Trophoblast cell (in vitro differentiated cells and primary cell): ENCODE measurements around the gene DEFB131B.

ENCODE experiments used
- DNase-seq, 2 donors: peaks; one replicate each; pipeline ENCODE4 v3.0.0-alpha.2; 2016
- H2AFZ ChIP-seq: 2 replicates; pipeline ENCODE4 v1.6.1; 2013; ENCODE audit warnings: low read length, moderate library complexity, mild to moderate bottlenecking; ENCODE audit not compliant: insufficient read depth, poor library complexity
- H2AK5ac ChIP-seq: 2 replicates; pipeline ENCODE4 v1.6.1; 2013; ENCODE audit warnings: mild to moderate bottlenecking, low read length
- H2BK120ac ChIP-seq: 2 replicates; pipeline ENCODE4 v1.6.1; 2013; ENCODE audit warnings: low read length, mild to moderate bottlenecking, moderate library complexity; ENCODE audit not compliant: insufficient read depth, poor library complexity
- H2BK12ac ChIP-seq: 2 replicates; pipeline ENCODE4 v1.6.1; 2013; ENCODE audit warnings: mild to moderate bottlenecking, low read length, moderate library complexity
- H2BK5ac ChIP-seq: 2 replicates; pipeline ENCODE4 v1.6.1; 2013; ENCODE audit warnings: low read length, low read depth, moderate library complexity, mild to moderate bottlenecking; ENCODE audit not compliant: poor library complexity
- H3K14ac ChIP-seq: 2 replicates; pipeline ENCODE4 v1.6.1; 2013; ENCODE audit warnings: mild to moderate bottlenecking, low read length
- H3K18ac ChIP-seq: 2 replicates; pipeline ENCODE4 v1.6.1; 2013; ENCODE audit warnings: mild to moderate bottlenecking, low read length
- H3K23ac ChIP-seq: 2 replicates; pipeline ENCODE4 v1.6.1; 2013; ENCODE audit warnings: low read length
- H3K27ac ChIP-seq: 2 replicates; pipeline ENCODE4 v1.5.1; 2013; ENCODE audit warnings: low read depth, mild to moderate bottlenecking, inconsistent platforms, low read length, moderate library complexity
- H3K27me3 ChIP-seq: 2 replicates; pipeline ENCODE4 v1.6.1; 2013; ENCODE audit warnings: inconsistent platforms, mild to moderate bottlenecking, low read length, moderate library complexity; ENCODE audit not compliant: insufficient read depth
- H3K36me3 ChIP-seq, 2 experiments: 1 replicate in 1 of 2; 2 replicates in 1 of 2; pipeline ENCODE4 v1.6.1; 2013; ENCODE audit warnings: low read length in 2 of 2, mild to moderate bottlenecking in 2 of 2, moderate library complexity in 1 of 2; ENCODE audit not compliant: insufficient read depth in 2 of 2, control insufficient read depth in 1 of 2
- H3K4ac ChIP-seq: 2 replicates; pipeline ENCODE4 v1.6.1; 2013; ENCODE audit warnings: low read depth, mild to moderate bottlenecking, low read length, moderate library complexity
- H3K4me1 ChIP-seq, 2 experiments: 1 replicate in 1 of 2; 2 replicates in 1 of 2; pipeline ENCODE4 v1.6.1; 2013; ENCODE audit warnings: low read length in 2 of 2, mild to moderate bottlenecking in 2 of 2, moderate library complexity in 1 of 2; ENCODE audit not compliant: insufficient read depth in 2 of 2, control insufficient read depth in 1 of 2
- H3K4me2 ChIP-seq: 2 replicates; pipeline ENCODE4 v1.6.1; 2013; ENCODE audit warnings: inconsistent platforms, mild to moderate bottlenecking, low read length, moderate library complexity
- H3K4me3 ChIP-seq: 2 replicates; pipeline ENCODE4 v1.5.1; 2013; ENCODE audit warnings: mild to moderate bottlenecking, low read depth, low read length, inconsistent platforms
- H3K79me1 ChIP-seq: one replicate; pipeline ENCODE4 v1.6.1; 2013; ENCODE audit warnings: low read length
- H3K79me2 ChIP-seq: 2 replicates; pipeline ENCODE4 v1.6.1; 2013; ENCODE audit warnings: low read length, mild to moderate bottlenecking; ENCODE audit not compliant: control insufficient read depth, insufficient read depth, poor library complexity
- H3K9ac ChIP-seq: 2 replicates; pipeline ENCODE4 v1.6.1; 2013; ENCODE audit warnings: mild to moderate bottlenecking, low read length
- H3K9me3 ChIP-seq: 2 replicates; pipeline ENCODE4 v1.6.1; 2013; ENCODE audit warnings: low read depth, mild to moderate bottlenecking, control low read depth, inconsistent platforms, low read length; ENCODE audit not compliant: insufficient read depth
- H4K12ac ChIP-seq: 2 replicates; pipeline ENCODE4 v1.6.1; 2013; ENCODE audit warnings: low read depth, mild to moderate bottlenecking, low read length, moderate library complexity
- H4K8ac ChIP-seq: 2 replicates; pipeline ENCODE4 v1.6.1; 2013; ENCODE audit warnings: low read depth, mild to moderate bottlenecking, low read length, moderate library complexity
- H4K91ac ChIP-seq: one replicate; pipeline ENCODE4 v1.6.1; 2013; ENCODE audit warnings: low read depth, mild to moderate bottlenecking, low read length, moderate library complexity
- WGBS: extraction: QIAGEN DNeasy Blood & Tissue Kit; methylation state at CpG from one replicate; pipeline ENCODE4 v1.1.7; 2013; ENCODE audit warnings: missing lambda C conversion rate; ENCODE audit not compliant: insufficient read length, insufficient coverage; ENCODE audit errors: extremely low coverage; 5-methylcytosine and 5-hydroxymethylcytosine counted together

DEFB131B gene

GRCh38 chr11:71913756-71914526 is 35.7 kb downstream of the DEFB131B start:
- Histone ChIP-seq H2BK12ac (no peak overlapping the region), H3K14ac (no peak overlapping the region), H2BK120ac (no peak overlapping the region), H4K91ac (no peak overlapping the region), H3K27me3 (no peaks in the 10 kb centered on the region), H2AFZ (no peak overlapping the region), H2BK5ac (no peak overlapping the region), H3K18ac (no peak overlapping the region), H3K9me3 (no peaks in the 10 kb centered on the region), H2AK5ac (no peak overlapping the region), H3K4me3 (no peak overlapping the region), H3K79me2 (no peaks in the 10 kb centered on the region), H3K4ac (no peak overlapping the region), H3K27ac (no peak overlapping the region), H3K23ac (no peak overlapping the region), H3K4me2 (no peak overlapping the region), H3K36me3 (peaks cover 2 to 5% of the 10 kb centered on the region in 2 experiments), H4K12ac (no peak overlapping the region), H3K9ac (no peak overlapping the region), H3K79me1 (no peaks in the 10 kb centered on the region), H3K4me1 (peaks cover 13 to 14% of the 10 kb centered on the region in 2 experiments), H4K8ac (no peak overlapping the region)
- no CpG with 5 or more reads among the region's 5 CpGs for WGBS
- no peak for DNase-seq

GRCh38 chr11:71914617-71915189 is 36.5 kb downstream of the DEFB131B start:
- no peak overlapping the region for H2BK5ac ChIP-seq
- no CpG with 5 or more reads among the region's 7 CpGs for WGBS

GRCh38 chr11:71917646-71918140 is 39.4 kb downstream of the DEFB131B start:
- H3K36me3 ChIP-seq = peaks cover 2% of the 10 kb centered on the region in 2 experiments
- H3K4me1 ChIP-seq = no peaks in the 10 kb centered on the region
- no peak overlapping the region for H2BK5ac ChIP-seq
- H3K9me3 ChIP-seq = no peaks in the 10 kb centered on the region
- H2AK5ac ChIP-seq = no peak overlapping the region
- H3K79me2 ChIP-seq = no peaks in the 10 kb centered on the region
- H3K79me1 ChIP-seq = no peaks in the 10 kb centered on the region
- no CpG with 5 or more reads among the region's 9 CpGs for WGBS
- DNase-seq = peak; percentile 59 to 75
- no peak overlapping the region for H3K18ac ChIP-seq
- H2AFZ ChIP-seq = no peak overlapping the region
- no peak overlapping the region for H4K8ac ChIP-seq
- no peak overlapping the region for H4K12ac ChIP-seq
- no peak overlapping the region for H3K4ac ChIP-seq
- H2BK12ac ChIP-seq = no peak overlapping the region
- H3K4me3 ChIP-seq = no peak overlapping the region
- H3K27me3 ChIP-seq = no peaks in the 10 kb centered on the region
- no peak overlapping the region for H2BK120ac ChIP-seq
- no peak overlapping the region for H3K23ac ChIP-seq
- no peak overlapping the region for H3K27ac ChIP-seq
- H4K91ac ChIP-seq = no peak overlapping the region
- H3K14ac ChIP-seq = no peak overlapping the region
- H3K9ac ChIP-seq = no peak overlapping the region
- no peak overlapping the region for H3K4me2 ChIP-seq

More at GRCh38 chr11:71914617-71915189, 36.5 kb downstream of the DEFB131B start:
- Histone ChIP-seq H3K18ac (no peak overlapping the region), H3K4ac (no peak overlapping the region), H2BK120ac (no peak overlapping the region), H3K9me3 (no peaks in the 10 kb centered on the region), H3K14ac (no peak overlapping the region), H3K36me3 (peaks cover 2 to 5% of the 10 kb centered on the region in 2 experiments), H3K79me1 (no peaks in the 10 kb centered on the region), H2AK5ac (no peak overlapping the region), H2BK12ac (no peak overlapping the region), H4K12ac (no peak overlapping the region), H3K4me3 (no peak overlapping the region), H3K4me2 (no peak overlapping the region), H4K91ac (no peak overlapping the region), H3K9ac (no peak overlapping the region), H3K4me1 (peaks cover 13 to 14% of the 10 kb centered on the region in 2 experiments), H3K79me2 (no peaks in the 10 kb centered on the region), H3K23ac (no peak overlapping the region), H2AFZ (no peak overlapping the region), H3K27ac (no peak overlapping the region), H3K27me3 (no peaks in the 10 kb centered on the region), H4K8ac (no peak overlapping the region)
- no peak for DNase-seq

- Histone ChIP-seq H2BK5ac (peak within 1 kb of the TSS; percentile 89), H3K4me3 (peak within 1 kb of the TSS; percentile 81), H3K27ac (peak within 1 kb of the TSS; percentile 69), H3K4ac (peak within 1 kb of the TSS; percentile 93), H2AFZ (peak within 1 kb of the TSS; percentile 96), H4K8ac (peak within 1 kb of the TSS; percentile 93), H3K18ac (peak within 1 kb of the TSS; percentile 80), H3K4me1 (peaks cover 6 to 7% of the 10 kb centered on the region in 2 experiments), H3K79me1 (peaks cover 9% of the 10 kb centered on the region), H4K91ac (peak within 1 kb of the TSS; percentile 67), H3K79me2 (peaks cover 14% of the 10 kb centered on the region), H3K9ac (peak within 1 kb of the TSS; percentile 85), H3K36me3 (peaks cover 0 to 2% of the 10 kb centered on the region in 2 experiments), H2BK120ac (peak within 1 kb of the TSS; percentile 62), H3K4me2 (peak within 1 kb of the TSS; percentile 82), H3K9me3 (no peaks in the 10 kb centered on the region), H2AK5ac (no peak within 1 kb of the TSS), H3K27me3 (no peaks in the 10 kb centered on the region), H3K23ac (no peak within 1 kb of the TSS), H3K14ac (peak within 1 kb of the TSS; percentile 84), H2BK12ac (no peak within 1 kb of the TSS), H4K12ac (peak within 1 kb of the TSS; percentile 89)
- DNase-seq = peak in 1 of 2 donors; percentile 88
- no CpG with 5 or more reads among the region's 40 CpGs for WGBS
Measured at GRCh38 chr11:71927820-71928736, 49.8 kb downstream of the DEFB131B start, which contains the start of gene XNDC1N. Gene XNDC1N (minus strand): TSS chr11:71928594. CDS start chr11:71923353, 5,241 bp downstream.
